NCI-H226 (cell line): ENCODE measurements around the gene NFYC.

Source experiments
- DNase-seq: peaks from one replicate; pipeline ENCODE4 v3.0.0-alpha.2; 2015

NFYC gene

GRCh38 chr1:40691538-40692428 lies at the start of gene NFYC:
TSS of gene NFYC (plus strand) at chr1:40691704. CDS start at chr1:40738844, 47,140 bp downstream.
- peak; percentile 98 for DNase-seq

- DNase-seq: no peak
Observed at GRCh38 chr1:40645118-40645680, 46.3 kb upstream of the NFYC start.

- DNase-seq: no peak
Observed at GRCh38 chr1:40646315-40646714, 45.2 kb upstream of the NFYC start.

- no peak for DNase-seq
Observed at GRCh38 chr1:40648200-40648599, 43.3 kb upstream of the NFYC start.

GRCh38 chr1:40648928-40649591 lies 42.4 kb upstream of the NFYC start:
- DNase-seq: no peak

GRCh38 chr1:40649592-40649930 lies 41.9 kb upstream of the NFYC start:
- DNase-seq: no peak

- DNase-seq: no peak
Observed at GRCh38 chr1:40650075-40650474, 41.4 kb upstream of the NFYC start.

- DNase-seq: no peak
Observed at GRCh38 chr1:40651138-40651857, 40.2 kb upstream of the NFYC start.

GRCh38 chr1:40652468-40652867 lies 39.0 kb upstream of the NFYC start:
- no peak for DNase-seq

- no peak for DNase-seq
Observed at GRCh38 chr1:40652979-40653378, 38.5 kb upstream of the NFYC start.

- no peak for DNase-seq
Observed at GRCh38 chr1:40653851-40654537, 37.5 kb upstream of the NFYC start.

GRCh38 chr1:40657046-40657445 lies 34.5 kb upstream of the NFYC start:
- no peak for DNase-seq

GRCh38 chr1:40658751-40659648 lies 32.5 kb upstream of the NFYC start:
- DNase-seq: no peak

GRCh38 chr1:40659649-40659947 lies 31.9 kb upstream of the NFYC start:
- DNase-seq: no peak

GRCh38 chr1:40661678-40662077 lies 29.8 kb upstream of the NFYC start:
- no peak for DNase-seq

- DNase-seq: peak; percentile 57
Observed at GRCh38 chr1:40662151-40662550, 29.4 kb upstream of the NFYC start.

- DNase-seq: peak; percentile 64
Observed at GRCh38 chr1:40662864-40663263, 28.6 kb upstream of the NFYC start.

- no peak for DNase-seq
Observed at GRCh38 chr1:40663324-40664166, 28.0 kb upstream of the NFYC start.

- no peak for DNase-seq
Observed at GRCh38 chr1:40664167-40664537, 27.4 kb upstream of the NFYC start.

- no peak for DNase-seq
Observed at GRCh38 chr1:40664791-40665190, 26.7 kb upstream of the NFYC start.
